MCF 10A (cell line): ENCODE data around the gene TOP1. TPM values are rescaled to one million over a fixed set of nuclear protein-coding genes. Genes with fewer than 3 reads are reported as not detected.
A peak's percentile ranks its signal among the peaks of the same experiment; 100 is the strongest.

Experiments used
- BruUV-seq: library from RNA; stranded (reverse); fragments of 400-500 nt; replicated peaks from 2 replicates; lab custom pipeline; 2021; lab: Mats Ljungman, UMichigan
- CTCF ChIA-PET: fragments of 300-600 bp; sonication (Branson Sonifier 250); formaldehyde crosslinking; extraction: SDS; loops from one replicate; lab custom pipeline; 2021; ENCODE audit warnings: antibody characterized with exemption, inconsistent platforms; lab: Yijun Ruan, JAX
- POLR2A ChIA-PET: fragments of 300-600, 350-650 bp; sonication (Branson Sonifier 250); formaldehyde crosslinking; extraction: SDS; loops from one replicate; lab custom pipeline; 2020; ENCODE audit warnings: antibody characterized with exemption, inconsistent platforms; lab: Yijun Ruan, JAX
- DNase-seq: peaks from one replicate; pipeline ENCODE4 v3.0.0-alpha.2; 2018; ENCODE audit not compliant: unreplicated experiment
- H3K27ac Mint-ChIP-seq: one replicate; pipeline ENCODE4 v1.8.0; 2022; ENCODE audit warnings: mild to moderate bottlenecking, low read depth, mixed read lengths; ENCODE audit not compliant: unreplicated experiment
- H3K27me3 Mint-ChIP-seq: one replicate; pipeline ENCODE4 v1.8.0; 2022; ENCODE audit warnings: mixed read lengths; ENCODE audit not compliant: insufficient read depth, unreplicated experiment
- H3K36me3 Mint-ChIP-seq: one replicate; pipeline ENCODE4 v1.8.0; 2022; ENCODE audit warnings: mild to moderate bottlenecking, moderate library complexity, mixed read lengths; ENCODE audit not compliant: insufficient read depth, unreplicated experiment
- H3K4me1 Mint-ChIP-seq: one replicate; pipeline ENCODE4 v1.8.0; 2022; ENCODE audit warnings: mixed read lengths; ENCODE audit not compliant: insufficient read depth, unreplicated experiment
- H3K4me3 Mint-ChIP-seq: one replicate; pipeline ENCODE4 v1.8.0; 2022; ENCODE audit warnings: mild to moderate bottlenecking, moderate library complexity, mixed read lengths; ENCODE audit not compliant: unreplicated experiment
- H3K9me3 Mint-ChIP-seq: one replicate; pipeline ENCODE4 v1.8.0; 2022; ENCODE audit warnings: mixed read lengths; ENCODE audit not compliant: unreplicated experiment
- CTCF ChIP-seq: fragments of 200-600 bp; IDR thresholded peaks from one replicate; pipeline ENCODE4 v1.8.0; 2022; ENCODE audit warnings: antibody characterized with exemption, mild to moderate bottlenecking; ENCODE audit not compliant: unreplicated experiment
- intact Hi-C: fragments of 100-400 bp; cut with micrococcal nuclease; formaldehyde crosslinking; loops from 2 replicates; pipeline ENCODE4 v1.14.1; 2022
- total RNA-seq: library from RNA; stranded (reverse); gene quantifications from 2 replicates; pipeline ENCODE4 v1.2.3, GENCODE V29; 2022

TOP1 gene
- total RNA-seq, 1 experiment from 2014 or later, result 174 TPM

- H3K4me1 Mint-ChIP-seq, result peaks cover 14% of the 10 kb centered on the region
- peak; percentile 48 for DNase-seq
- BruUV-seq, result no TSS peak
- peaks cover 89% of the 10 kb centered on the region for H3K36me3 Mint-ChIP-seq
- ChIA-PET POLR2A (interaction anchor here (0.6 to 1.8 kb wide), 7 partner anchors 9 to 1396 kb away, joined by 3 to 8 read pairs (median 3); partner anchors contain the start of gene LPIN3), CTCF (interaction anchor here (0.6 to 1.8 kb wide), 10 partner anchors 8 to 149 kb away, joined by 3 to 13 read pairs (median 4); partner anchors contain the start of gene PLCG1)
- H3K9me3 Mint-ChIP-seq, result no peaks in the 10 kb centered on the region
- peak overlapping the region; percentile 23 for H3K27ac Mint-ChIP-seq
- intact Hi-C loops, result no loop called here
- no peak for TF ChIP-seq CTCF
- H3K27me3 Mint-ChIP-seq, result no peaks in the 10 kb centered on the region
- no peak overlapping the region for H3K4me3 Mint-ChIP-seq
Measured at GRCh38 chr20:41118632-41119031, 90.0 kb downstream of the TOP1 start.

- ChIA-PET CTCF (interaction anchor here (0.6 to 3.0 kb wide), 10 partner anchors 9 to 152 kb away, joined by 3 to 16 read pairs (median 6); no protein-coding TSS in a partner anchor), POLR2A (interaction anchor here (0.7 to 3.4 kb wide), 7 partner anchors 9 to 74 kb away, joined by 3 to 16 read pairs (median 3); no protein-coding TSS in a partner anchor)
- no peak for TF ChIP-seq CTCF
- BruUV-seq, result no TSS peak
- Mint-ChIP-seq H3K27me3 (no peaks in the 10 kb centered on the region), H3K4me1 (peaks cover 14% of the 10 kb centered on the region), H3K36me3 (peaks cover 89% of the 10 kb centered on the region), H3K27ac (no peak overlapping the region), H3K9me3 (no peaks in the 10 kb centered on the region), H3K4me3 (no peak overlapping the region)
- intact Hi-C loops, result no loop called here
- no peak for DNase-seq
Measured at GRCh38 chr20:41119614-41120561, 91.3 kb downstream of the TOP1 start.

- Mint-ChIP-seq H3K27me3 (no peaks in the 10 kb centered on the region), H3K4me1 (peaks cover 14% of the 10 kb centered on the region), H3K9me3 (no peaks in the 10 kb centered on the region), H3K27ac (no peak overlapping the region), H3K36me3 (peaks cover 89% of the 10 kb centered on the region), H3K4me3 (no peak overlapping the region)
- no peak for DNase-seq
- no peak for TF ChIP-seq CTCF
- CTCF ChIA-PET, result interaction anchor here (1.0 to 3.0 kb wide), 8 partner anchors 10 to 158 kb away, joined by 3 to 16 read pairs (median 6); no protein-coding TSS in a partner anchor
- POLR2A ChIA-PET, result interaction anchor here (0.8 to 3.4 kb wide), 3 partner anchors 12 to 18 kb away, joined by 3 to 16 read pairs (median 3); no protein-coding TSS in a partner anchor
- no TSS peak for BruUV-seq
- intact Hi-C loops, result no loop called here
Measured at GRCh38 chr20:41121399-41121798, 92.8 kb downstream of the TOP1 start.

- Mint-ChIP-seq H3K36me3 (peaks cover 76% of the 10 kb centered on the region), H3K4me3 (no peak overlapping the region), H3K9me3 (no peaks in the 10 kb centered on the region), H3K27ac (no peak overlapping the region), H3K4me1 (peaks cover 4% of the 10 kb centered on the region), H3K27me3 (no peaks in the 10 kb centered on the region)
- intact Hi-C loops, result no loop called here
- CTCF ChIA-PET, result no interaction called here
- no peak for TF ChIP-seq CTCF
- BruUV-seq, result no TSS peak
- no peak for DNase-seq
- POLR2A ChIA-PET, result interaction anchor here (3.4 kb wide), 1 partner anchor 10 kb away, joined by 16 read pairs; no protein-coding TSS in a partner anchor
Measured at GRCh38 chr20:41123631-41124030, 95.0 kb downstream of the TOP1 start.
